KMS-11 (cell line): Measurements from ENCODE around the gene LRRC4.

Experiments
- H2AFZ ChIP-seq: fragments of 200-600 bp; sonication (generic); 2 replicates; pipeline ENCODE4 v1.6.1; 2016; ENCODE audit warnings: antibody characterized with exemption, mixed run types, low read depth
- H3K27ac ChIP-seq: fragments of 200-600 bp; sonication (generic); 2 replicates; pipeline ENCODE4 v1.6.1; 2016; ENCODE audit warnings: mild to moderate bottlenecking, mixed run types
- H3K27me3 ChIP-seq: fragments of 200-600 bp; sonication (generic); 2 replicates; pipeline ENCODE4 v1.6.1; 2017; ENCODE audit warnings: mild to moderate bottlenecking, low read depth, mixed run types, moderate library complexity; ENCODE audit not compliant: insufficient read depth
- H3K36me3 ChIP-seq: fragments of 200-600 bp; sonication (generic); 2 replicates; pipeline ENCODE4 v1.6.1; 2017; ENCODE audit warnings: mild to moderate bottlenecking, mixed run types; ENCODE audit not compliant: insufficient read depth
- H3K4me1 ChIP-seq: fragments of 200-600 bp; sonication (generic); 2 replicates; pipeline ENCODE4 v1.6.1; 2016; ENCODE audit warnings: mild to moderate bottlenecking, low read depth, mixed run types; ENCODE audit not compliant: poor library complexity, severe bottlenecking
- H3K4me2 ChIP-seq: fragments of 200-600 bp; sonication (generic); 2 replicates; pipeline ENCODE4 v1.7.0; 2016; ENCODE audit warnings: mild to moderate bottlenecking, mixed run types
- H3K4me3 ChIP-seq: fragments of 200-600 bp; sonication (generic); IDR thresholded peaks from 2 replicates; pipeline ENCODE4 v1.6.1; 2017; ENCODE audit warnings: low read depth, low read length, mixed read lengths; ENCODE audit not compliant: insufficient read depth
- H3K79me2 ChIP-seq: fragments of 200-600 bp; sonication (generic); 2 replicates; pipeline ENCODE4 v1.6.1; 2016; ENCODE audit warnings: low read depth, mixed run types; ENCODE audit not compliant: insufficient read depth
- H3K9ac ChIP-seq: fragments of 200-600 bp; sonication (generic); 2 replicates; pipeline ENCODE4 v1.6.1; 2016; ENCODE audit warnings: mild to moderate bottlenecking, mixed run types
- H4K20me1 ChIP-seq: fragments of 200-600 bp; sonication (generic); 2 replicates; pipeline ENCODE4 v1.6.1; 2016; ENCODE audit warnings: mild to moderate bottlenecking, mixed run types; ENCODE audit not compliant: insufficient read depth
- CTCF ChIP-seq: fragments of 200-600 bp; sonication (generic); conservative IDR thresholded peaks from 2 replicates; pipeline ENCODE4 v1.6.1; 2017; ENCODE audit warnings: low read depth, mild to moderate bottlenecking, antibody characterized with exemption, low read length, moderate library complexity, mixed read lengths

Gene LRRC4

GRCh38 chr7:128031901-128032604, 816 bp upstream of the LRRC4 start:
- Histone ChIP-seq H2AFZ (no peak overlapping the region), H3K4me1 (peaks cover 38% of the 10 kb centered on the region), H3K79me2 (no peaks in the 10 kb centered on the region), H3K4me2 (no peak overlapping the region), H3K36me3 (no peaks in the 10 kb centered on the region; the same call in 1 of the 2 replicates), H3K9ac (no peak overlapping the region), H3K4me3 (no peak overlapping the region), H3K27me3 (no peaks in the 10 kb centered on the region), H4K20me1 (peaks cover 9% of the 10 kb centered on the region), H3K27ac (no peak overlapping the region)
- no peak for TF ChIP-seq CTCF

DNA sequence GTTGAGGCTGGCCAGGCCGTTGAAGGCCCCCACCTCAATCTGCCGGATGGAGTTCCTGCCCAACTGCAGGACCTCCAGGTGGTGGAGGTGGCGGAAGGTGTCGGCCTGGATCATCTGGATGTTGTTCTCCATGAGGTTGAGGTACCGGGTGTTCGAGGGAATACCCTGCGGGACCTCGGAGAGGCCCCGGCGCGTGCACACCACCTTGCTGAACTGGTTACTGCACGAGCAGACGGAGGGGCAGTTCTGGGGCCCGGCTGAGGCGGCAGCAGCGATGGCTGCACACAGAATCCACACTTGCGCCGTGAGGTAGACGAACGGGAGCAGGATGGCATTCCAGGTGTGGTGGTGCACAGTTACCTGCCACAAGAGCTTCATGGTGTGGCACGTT, 979 bp downstream of the LRRC4 start:
- no peak overlapping the region for H3K4me2 ChIP-seq
- peaks cover 3% of the 10 kb centered on the region; the same call in 1 of the 2 replicates for H4K20me1 ChIP-seq
- no peaks in the 10 kb centered on the region; the same call in 1 of the 2 replicates for H3K36me3 ChIP-seq
- peaks cover 21% of the 10 kb centered on the region for H3K4me1 ChIP-seq
- H3K79me2 ChIP-seq: no peaks in the 10 kb centered on the region
- no peaks in the 10 kb centered on the region for H3K27me3 ChIP-seq
- H2AFZ ChIP-seq: no peak overlapping the region
- no peak for TF ChIP-seq CTCF
- H3K4me3 ChIP-seq: no peak overlapping the region
- no peak overlapping the region for H3K27ac ChIP-seq
- no peak overlapping the region for H3K9ac ChIP-seq

- no peaks in the 10 kb centered on the region for H3K27me3 ChIP-seq
- H2AFZ ChIP-seq: no peak overlapping the region
- no peak overlapping the region for H3K9ac ChIP-seq
- H3K4me3 ChIP-seq: no peak overlapping the region
- no peaks in the 10 kb centered on the region; the same call in 1 of the 2 replicates for H3K36me3 ChIP-seq
- H3K79me2 ChIP-seq: no peaks in the 10 kb centered on the region
- no peak for TF ChIP-seq CTCF
- no peak overlapping the region for H3K4me2 ChIP-seq
- H4K20me1 ChIP-seq: 0 out of 2 replicates have a peak, but pooled peaks cover 3% of the 10 kb centered on the region
- H3K27ac ChIP-seq: no peak overlapping the region
- peaks cover 13% of the 10 kb centered on the region for H3K4me1 ChIP-seq
Observed at GRCh38 chr7:128029405-128029995, 1.7 kb downstream of the LRRC4 start.

GRCh38 chr7:128027485-128027980, 3.7 kb downstream of the LRRC4 start:
- TF ChIP-seq CTCF: no peak
- H3K79me2 ChIP-seq: no peaks in the 10 kb centered on the region
- H3K4me3 ChIP-seq: no peak overlapping the region
- H3K9ac ChIP-seq: no peak overlapping the region
- no peaks in the 10 kb centered on the region for H3K4me1 ChIP-seq
- no peak overlapping the region for H3K27ac ChIP-seq
- H3K4me2 ChIP-seq: no peak overlapping the region
- no peaks in the 10 kb centered on the region; the same call in 1 of the 2 replicates for H3K36me3 ChIP-seq
- no peaks in the 10 kb centered on the region for H4K20me1 ChIP-seq
- H3K27me3 ChIP-seq: no peaks in the 10 kb centered on the region
- H2AFZ ChIP-seq: no peak overlapping the region
